ENCODE data around the gene PTPN1. TPM values are rescaled to one million over a fixed set of nuclear protein-coding genes. Genes with fewer than 3 reads are reported as not detected.

The PTPN1 gene
- total and polyA plus RNA-seq, 2 of the 13 experiments (the other 11 are each of a cell fraction or from before 2014, with no cell fraction given), result 17.7 to 37.2 TPM

DNA sequence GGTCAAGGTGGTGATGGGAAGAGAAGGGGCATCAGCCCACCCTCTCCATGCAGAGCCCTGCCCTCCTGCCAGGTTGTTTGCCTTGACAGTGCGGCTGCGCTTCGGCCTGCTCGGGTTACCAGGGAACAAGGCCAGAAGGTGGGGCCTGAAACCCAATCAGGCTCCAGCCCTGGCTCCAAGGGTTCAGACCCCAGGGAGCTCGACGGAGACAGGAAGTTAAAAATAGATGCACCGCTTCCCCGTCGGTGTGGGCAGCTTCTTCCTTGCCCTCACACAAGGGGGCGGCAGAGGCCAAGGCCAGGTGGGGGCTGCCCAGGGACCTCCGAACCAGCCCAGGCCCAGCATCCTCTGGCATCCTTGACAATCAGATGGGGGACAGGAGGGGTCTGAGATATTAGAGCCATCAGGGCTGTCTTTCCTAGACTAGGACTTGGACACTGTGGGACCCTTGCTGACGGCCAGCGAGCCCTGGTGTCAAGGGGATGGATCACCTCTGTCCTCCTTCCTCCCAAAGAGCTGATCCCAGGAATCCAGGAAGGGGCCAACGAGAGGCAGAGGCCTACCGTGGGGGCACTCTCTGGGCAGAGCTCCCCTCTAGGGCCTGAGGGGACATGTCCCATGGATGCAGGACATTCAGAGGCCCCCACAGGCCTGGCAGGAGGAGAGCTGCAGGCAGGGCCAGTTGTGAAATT lies 115.9 kb downstream of the PTPN1 start (continued):
- TF ChIP-seq, protein P1, sequence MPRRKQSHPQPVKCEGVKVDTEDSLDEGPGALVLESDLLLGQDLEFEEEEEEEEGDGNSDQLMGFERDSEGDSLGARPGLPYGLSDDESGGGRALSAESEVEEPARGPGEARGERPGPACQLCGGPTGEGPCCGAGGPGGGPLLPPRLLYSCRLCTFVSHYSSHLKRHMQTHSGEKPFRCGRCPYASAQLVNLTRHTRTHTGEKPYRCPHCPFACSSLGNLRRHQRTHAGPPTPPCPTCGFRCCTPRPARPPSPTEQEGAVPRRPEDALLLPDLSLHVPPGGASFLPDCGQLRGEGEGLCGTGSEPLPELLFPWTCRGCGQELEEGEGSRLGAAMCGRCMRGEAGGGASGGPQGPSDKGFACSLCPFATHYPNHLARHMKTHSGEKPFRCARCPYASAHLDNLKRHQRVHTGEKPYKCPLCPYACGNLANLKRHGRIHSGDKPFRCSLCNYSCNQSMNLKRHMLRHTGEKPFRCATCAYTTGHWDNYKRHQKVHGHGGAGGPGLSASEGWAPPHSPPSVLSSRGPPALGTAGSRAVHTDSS (CRISPR knock-in tag; conservative IDR thresholded peaks at IDR 0.05), result no peak
- TF ChIP-seq U2AF1 (optimal IDR thresholded peaks at IDR 0.05; ENCODE audit: low read depth, low read length) (no peak), TGIF2 (CRISPR knock-in tag; IDR thresholded peaks at IDR 0.05) (no peak), CHCHD3 (CRISPR knock-in tag; IDR thresholded peaks at IDR 0.05) (no peak), ADNP (CRISPR knock-in tag; IDR thresholded peaks at IDR 0.05) (0 out of 2 replicates have a peak, but pooled peaks have one; percentile 30), SNAPC2 (CRISPR knock-in tag; IDR thresholded peaks at IDR 0.05) (no peak), ZNF232 (CRISPR knock-in tag; IDR thresholded peaks at IDR 0.05; ENCODE audit: borderline replicate concordance) (peak; percentile 97; the same call in 1 of the 2 replicates), ZNF644 (CRISPR knock-in tag; IDR thresholded peaks at IDR 0.05; ENCODE audit: low read depth) (no peak), PPARG (CRISPR knock-in tag; conservative IDR thresholded peaks at IDR 0.05) (no peak; the same call in 1 of the 2 replicates), ZNF780A (CRISPR knock-in tag; IDR thresholded peaks at IDR 0.05) (no peak), ZNF792 (CRISPR knock-in tag; IDR thresholded peaks at IDR 0.05) (0 out of 2 replicates have a peak, but pooled peaks have one; percentile 65)
- TF ChIP-seq, protein P2, sequence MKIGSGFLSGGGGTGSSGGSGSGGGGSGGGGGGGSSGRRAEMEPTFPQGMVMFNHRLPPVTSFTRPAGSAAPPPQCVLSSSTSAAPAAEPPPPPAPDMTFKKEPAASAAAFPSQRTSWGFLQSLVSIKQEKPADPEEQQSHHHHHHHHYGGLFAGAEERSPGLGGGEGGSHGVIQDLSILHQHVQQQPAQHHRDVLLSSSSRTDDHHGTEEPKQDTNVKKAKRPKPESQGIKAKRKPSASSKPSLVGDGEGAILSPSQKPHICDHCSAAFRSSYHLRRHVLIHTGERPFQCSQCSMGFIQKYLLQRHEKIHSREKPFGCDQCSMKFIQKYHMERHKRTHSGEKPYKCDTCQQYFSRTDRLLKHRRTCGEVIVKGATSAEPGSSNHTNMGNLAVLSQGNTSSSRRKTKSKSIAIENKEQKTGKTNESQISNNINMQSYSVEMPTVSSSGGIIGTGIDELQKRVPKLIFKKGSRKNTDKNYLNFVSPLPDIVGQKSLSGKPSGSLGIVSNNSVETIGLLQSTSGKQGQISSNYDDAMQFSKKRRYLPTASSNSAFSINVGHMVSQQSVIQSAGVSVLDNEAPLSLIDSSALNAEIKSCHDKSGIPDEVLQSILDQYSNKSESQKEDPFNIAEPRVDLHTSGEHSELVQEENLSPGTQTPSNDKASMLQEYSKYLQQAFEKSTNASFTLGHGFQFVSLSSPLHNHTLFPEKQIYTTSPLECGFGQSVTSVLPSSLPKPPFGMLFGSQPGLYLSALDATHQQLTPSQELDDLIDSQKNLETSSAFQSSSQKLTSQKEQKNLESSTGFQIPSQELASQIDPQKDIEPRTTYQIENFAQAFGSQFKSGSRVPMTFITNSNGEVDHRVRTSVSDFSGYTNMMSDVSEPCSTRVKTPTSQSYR (CRISPR knock-in tag; IDR thresholded peaks at IDR 0.05; ENCODE audit: borderline replicate concordance), result no peak
- TF ChIP-seq, protein P3, sequence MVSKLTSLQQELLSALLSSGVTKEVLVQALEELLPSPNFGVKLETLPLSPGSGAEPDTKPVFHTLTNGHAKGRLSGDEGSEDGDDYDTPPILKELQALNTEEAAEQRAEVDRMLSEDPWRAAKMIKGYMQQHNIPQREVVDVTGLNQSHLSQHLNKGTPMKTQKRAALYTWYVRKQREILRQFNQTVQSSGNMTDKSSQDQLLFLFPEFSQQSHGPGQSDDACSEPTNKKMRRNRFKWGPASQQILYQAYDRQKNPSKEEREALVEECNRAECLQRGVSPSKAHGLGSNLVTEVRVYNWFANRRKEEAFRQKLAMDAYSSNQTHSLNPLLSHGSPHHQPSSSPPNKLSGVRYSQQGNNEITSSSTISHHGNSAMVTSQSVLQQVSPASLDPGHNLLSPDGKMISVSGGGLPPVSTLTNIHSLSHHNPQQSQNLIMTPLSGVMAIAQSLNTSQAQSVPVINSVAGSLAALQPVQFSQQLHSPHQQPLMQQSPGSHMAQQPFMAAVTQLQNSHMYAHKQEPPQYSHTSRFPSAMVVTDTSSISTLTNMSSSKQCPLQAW (CRISPR knock-in tag; IDR thresholded peaks at IDR 0.05), result peak; percentile 75
- TF ChIP-seq, protein P4, sequence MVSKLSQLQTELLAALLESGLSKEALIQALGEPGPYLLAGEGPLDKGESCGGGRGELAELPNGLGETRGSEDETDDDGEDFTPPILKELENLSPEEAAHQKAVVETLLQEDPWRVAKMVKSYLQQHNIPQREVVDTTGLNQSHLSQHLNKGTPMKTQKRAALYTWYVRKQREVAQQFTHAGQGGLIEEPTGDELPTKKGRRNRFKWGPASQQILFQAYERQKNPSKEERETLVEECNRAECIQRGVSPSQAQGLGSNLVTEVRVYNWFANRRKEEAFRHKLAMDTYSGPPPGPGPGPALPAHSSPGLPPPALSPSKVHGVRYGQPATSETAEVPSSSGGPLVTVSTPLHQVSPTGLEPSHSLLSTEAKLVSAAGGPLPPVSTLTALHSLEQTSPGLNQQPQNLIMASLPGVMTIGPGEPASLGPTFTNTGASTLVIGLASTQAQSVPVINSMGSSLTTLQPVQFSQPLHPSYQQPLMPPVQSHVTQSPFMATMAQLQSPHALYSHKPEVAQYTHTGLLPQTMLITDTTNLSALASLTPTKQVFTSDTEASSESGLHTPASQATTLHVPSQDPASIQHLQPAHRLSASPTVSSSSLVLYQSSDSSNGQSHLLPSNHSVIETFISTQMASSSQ (IDR thresholded peaks at IDR 0.05; ENCODE audit: low read depth), result no peak
- TF ChIP-seq, protein P4 (CRISPR knock-in tag; IDR thresholded peaks at IDR 0.05; ENCODE audit: borderline replicate concordance), result no peak
- TF ChIP-seq, protein P5, sequence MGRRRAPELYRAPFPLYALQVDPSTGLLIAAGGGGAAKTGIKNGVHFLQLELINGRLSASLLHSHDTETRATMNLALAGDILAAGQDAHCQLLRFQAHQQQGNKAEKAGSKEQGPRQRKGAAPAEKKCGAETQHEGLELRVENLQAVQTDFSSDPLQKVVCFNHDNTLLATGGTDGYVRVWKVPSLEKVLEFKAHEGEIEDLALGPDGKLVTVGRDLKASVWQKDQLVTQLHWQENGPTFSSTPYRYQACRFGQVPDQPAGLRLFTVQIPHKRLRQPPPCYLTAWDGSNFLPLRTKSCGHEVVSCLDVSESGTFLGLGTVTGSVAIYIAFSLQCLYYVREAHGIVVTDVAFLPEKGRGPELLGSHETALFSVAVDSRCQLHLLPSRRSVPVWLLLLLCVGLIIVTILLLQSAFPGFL (CRISPR knock-in tag; IDR thresholded peaks at IDR 0.05), result no peak
